Breast epithelium (tissue), 4 donors: ENCODE measurements around the gene EML6. TPM values are rescaled to one million over a fixed set of nuclear protein-coding genes. Genes with fewer than 3 reads are reported as not detected.

Source experiments
- DNase-seq, 2 donors: peaks; one replicate each; pipeline ENCODE4 v3.0.0-alpha.2; 2019; ENCODE audit warnings: low spot score in 2 of 2
- H3K27ac ChIP-seq, 2 donors: fragments of 200-600 bp; sonication (generic) in 1 of 2; one replicate each; pipeline ENCODE4 v1.5.1; 2016 to 2019; ENCODE audit warnings: mild to moderate bottlenecking in 1 of 2
- H3K27me3 ChIP-seq, 2 donors: fragments of 200-600 bp; sonication (generic) in 1 of 2; one replicate each; pipeline versions ENCODE4 v1.5.1 to v1.6.0; 2017 to 2019; ENCODE audit warnings: control low read depth in 1 of 2, mild to moderate bottlenecking in 1 of 2
- H3K36me3 ChIP-seq: fragments of 200-600 bp; one replicate; pipeline ENCODE4 v1.5.1; 2019
- H3K4me1 ChIP-seq, 2 donors: fragments of 200-600 bp; sonication (generic); one replicate each; pipeline ENCODE4 v1.5.1; 2016 to 2019; ENCODE audit warnings: control low read depth in 1 of 2
- H3K4me3 ChIP-seq, 3 donors: fragments of 200-600 bp; sonication (generic); 1 replicate in 2 of 3; 2 replicates in 1 of 3; pipeline ENCODE4 v1.5.1; 2016 to 2019; ENCODE audit warnings: mild to moderate bottlenecking in 3 of 3, moderate library complexity in 2 of 3
- H3K9me3 ChIP-seq, 2 donors: fragments of 200-600 bp; sonication (generic) in 1 of 2; one replicate each; pipeline ENCODE4 v1.5.1; 2016 to 2019; ENCODE audit warnings: control low read depth in 1 of 2
- POLR2A ChIP-seq: fragments of 450-650 bp; IDR thresholded peaks from one replicate; pipeline ENCODE4 v1.6.1; 2016; ENCODE audit warnings: antibody characterized with exemption, mild to moderate bottlenecking, moderate library complexity
- POLR2AphosphoS5 ChIP-seq, 3 donors: sonication (generic); formaldehyde crosslinking; IDR thresholded peaks; one replicate each; pipeline ENCODE4 v1.6.1; 2017; ENCODE audit warnings: antibody characterized with exemption in 3 of 3
- intact Hi-C: fragments of 100-400 bp; cut with DNase I; formaldehyde crosslinking; loops from one replicate; pipeline ENCODE4 v1.15.1; 2023; ENCODE audit warnings: low total_unique reads
- total RNA-seq, 3 donors: library from RNA; depleted of rRNA; stranded (reverse); fragments of >200 nt; gene quantifications; one replicate each; pipeline ENCODE4 v1.1.0, GENCODE V29; 2016
- TF ChIP-seq, protein P1 (sequence below), 3 donors: fragments of 450-650 bp; IDR thresholded peaks; one replicate each; pipeline ENCODE4 v1.5.1; 2016 to 2017; ENCODE audit warnings: antibody characterized with exemption in 3 of 3, mild to moderate bottlenecking in 3 of 3, moderate library complexity in 3 of 3

Gene EML6
- total RNA-seq, 3 donors from 2014 or later: 1.9 to 5.9 (median 2.3) TPM

DNA sequence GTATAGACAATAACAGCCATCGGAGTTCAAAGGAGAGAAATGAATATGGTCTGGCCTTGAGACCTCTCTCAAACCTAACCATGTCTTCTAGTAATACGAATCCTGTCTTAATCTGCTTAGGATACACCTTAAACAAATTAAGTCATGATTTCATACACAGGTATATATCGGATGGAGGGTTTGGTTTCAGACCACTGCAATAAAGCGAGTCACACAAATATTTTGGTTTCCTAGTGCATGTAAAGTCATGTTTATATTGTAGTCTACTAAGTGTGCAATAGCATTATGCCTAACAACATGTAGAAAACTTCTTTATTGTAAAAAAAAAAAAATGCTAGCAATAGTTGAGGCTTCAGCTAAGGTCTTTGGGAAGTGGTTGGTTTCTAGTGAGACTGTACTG, 73.8 kb downstream of the EML6 start:
- no peaks in the 10 kb centered on the region for H3K4me1 ChIP-seq
- no peaks in the 10 kb centered on the region for H3K9me3 ChIP-seq
- H3K4me3 ChIP-seq: no peak overlapping the region
- DNase-seq: no peak
- no peak for TF ChIP-seq POLR2AphosphoS5 (IDR thresholded peaks at IDR 0.05)
- TF ChIP-seq, protein P1, sequence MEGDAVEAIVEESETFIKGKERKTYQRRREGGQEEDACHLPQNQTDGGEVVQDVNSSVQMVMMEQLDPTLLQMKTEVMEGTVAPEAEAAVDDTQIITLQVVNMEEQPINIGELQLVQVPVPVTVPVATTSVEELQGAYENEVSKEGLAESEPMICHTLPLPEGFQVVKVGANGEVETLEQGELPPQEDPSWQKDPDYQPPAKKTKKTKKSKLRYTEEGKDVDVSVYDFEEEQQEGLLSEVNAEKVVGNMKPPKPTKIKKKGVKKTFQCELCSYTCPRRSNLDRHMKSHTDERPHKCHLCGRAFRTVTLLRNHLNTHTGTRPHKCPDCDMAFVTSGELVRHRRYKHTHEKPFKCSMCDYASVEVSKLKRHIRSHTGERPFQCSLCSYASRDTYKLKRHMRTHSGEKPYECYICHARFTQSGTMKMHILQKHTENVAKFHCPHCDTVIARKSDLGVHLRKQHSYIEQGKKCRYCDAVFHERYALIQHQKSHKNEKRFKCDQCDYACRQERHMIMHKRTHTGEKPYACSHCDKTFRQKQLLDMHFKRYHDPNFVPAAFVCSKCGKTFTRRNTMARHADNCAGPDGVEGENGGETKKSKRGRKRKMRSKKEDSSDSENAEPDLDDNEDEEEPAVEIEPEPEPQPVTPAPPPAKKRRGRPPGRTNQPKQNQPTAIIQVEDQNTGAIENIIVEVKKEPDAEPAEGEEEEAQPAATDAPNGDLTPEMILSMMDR (IDR thresholded peaks at IDR 0.05): no peak
- no peak for TF ChIP-seq POLR2A
- H3K27me3 ChIP-seq: no peaks in the 10 kb centered on the region
- peaks cover 4% of the 10 kb centered on the region for H3K36me3 ChIP-seq
- intact Hi-C loops: no loop called here
- no peak overlapping the region for H3K27ac ChIP-seq

DNA sequence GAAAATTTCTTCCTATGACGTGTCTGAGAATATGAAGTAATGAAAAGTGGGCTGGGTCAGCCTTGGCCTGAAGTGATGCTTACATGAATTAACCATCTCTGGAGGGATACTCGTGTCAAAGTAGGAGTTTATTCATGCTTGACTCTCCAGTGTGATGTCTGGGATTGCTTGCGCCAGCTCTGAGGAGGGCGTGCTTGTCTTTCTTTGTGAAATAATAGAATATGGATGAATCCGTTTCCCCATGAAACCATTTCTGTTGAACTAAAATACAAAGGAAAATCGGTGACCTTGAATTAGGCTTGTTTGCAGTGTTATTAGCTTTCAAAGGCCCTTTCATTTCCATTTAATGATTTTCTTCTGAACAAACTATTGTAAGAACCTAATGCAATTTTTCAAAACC, 77.9 kb downstream of the EML6 start:
- intact Hi-C loops: no loop called here
- Histone ChIP-seq H3K4me3 (no peak overlapping the region), H3K27me3 (no peaks in the 10 kb centered on the region), H3K4me1 (no peaks in the 10 kb centered on the region), H3K9me3 (no peaks in the 10 kb centered on the region), H3K36me3 (peaks cover 4% of the 10 kb centered on the region), H3K27ac (no peak overlapping the region)
- no peak for DNase-seq
- TF ChIP-seq POLR2A (no peak), POLR2AphosphoS5 (IDR thresholded peaks at IDR 0.05) (no peak)
- TF ChIP-seq, protein P1 (IDR thresholded peaks at IDR 0.05): no peak

DNA sequence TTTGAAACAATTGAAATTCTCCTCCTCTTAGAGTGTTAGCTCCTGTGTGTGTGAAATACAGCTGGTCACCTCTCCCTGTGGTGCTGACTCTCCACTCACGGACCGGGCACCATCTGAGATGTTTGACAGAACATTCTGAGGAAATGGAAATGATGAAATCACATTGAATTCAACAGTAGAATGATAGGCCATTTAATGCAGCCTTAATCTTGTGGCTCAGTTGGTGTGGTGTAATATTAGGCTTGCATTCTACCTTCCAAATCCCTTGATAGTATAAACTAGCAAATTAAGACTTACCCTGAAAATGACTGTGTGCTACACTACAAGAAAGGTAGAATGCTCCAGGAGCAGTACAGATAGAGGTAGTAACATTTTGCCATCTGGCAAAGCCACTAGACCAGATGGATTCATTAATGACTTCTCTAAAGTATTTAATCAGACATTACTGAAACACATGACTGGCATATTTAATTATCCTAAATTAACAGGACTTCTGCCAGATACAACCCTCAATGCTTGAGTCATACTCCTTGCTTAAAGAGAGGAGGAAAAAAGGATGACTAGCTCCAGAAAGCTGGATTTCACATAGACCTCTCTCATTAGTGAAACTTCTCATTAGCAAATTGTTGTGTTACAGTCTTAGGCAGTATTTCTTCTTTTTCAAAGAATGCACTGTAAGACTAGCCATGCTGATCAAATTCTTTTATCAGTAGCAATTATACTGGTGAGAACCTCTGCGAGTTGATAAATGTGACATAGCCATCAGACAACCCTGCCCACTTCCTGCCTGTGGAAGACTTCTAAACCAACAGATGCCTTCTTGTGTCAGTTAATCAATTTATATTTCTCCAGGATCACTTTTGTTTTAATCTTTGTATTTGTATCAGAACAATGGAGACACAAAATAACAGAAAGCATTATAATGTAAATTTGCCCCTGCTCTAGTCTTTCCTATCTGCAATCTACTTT, 80.6 kb downstream of the EML6 start:
- Histone ChIP-seq H3K27ac (no peak overlapping the region), H3K9me3 (no peaks in the 10 kb centered on the region), H3K4me1 (no peaks in the 10 kb centered on the region), H3K36me3 (no peaks in the 10 kb centered on the region), H3K4me3 (no peak overlapping the region), H3K27me3 (no peaks in the 10 kb centered on the region)
- DNase-seq: no peak
- TF ChIP-seq, protein P1 (IDR thresholded peaks at IDR 0.05): no peak
- TF ChIP-seq POLR2A (no peak), POLR2AphosphoS5 (IDR thresholded peaks at IDR 0.05) (no peak)
- intact Hi-C loops: no loop called here

DNA sequence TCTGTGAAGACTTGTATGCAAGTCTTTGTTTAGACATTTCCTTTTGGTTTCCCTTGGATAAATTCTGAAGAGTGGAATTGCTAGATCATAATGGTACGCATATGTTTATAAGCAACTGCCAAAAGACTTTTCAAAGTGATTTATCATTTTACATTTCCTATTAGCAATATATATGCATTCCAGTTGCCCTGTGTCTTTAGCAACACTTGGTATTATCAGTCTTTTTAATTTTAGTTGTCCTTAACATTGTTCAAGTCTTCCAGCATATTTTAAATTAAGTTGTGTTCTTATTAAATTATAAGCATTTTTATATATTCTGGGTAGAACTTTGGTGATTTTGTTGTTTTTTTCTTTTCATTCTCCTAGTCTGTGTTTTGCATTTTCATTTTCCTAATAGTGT, 81.8 kb downstream of the EML6 start:
- intact Hi-C loops: no loop called here
- no peak for DNase-seq

DNA sequence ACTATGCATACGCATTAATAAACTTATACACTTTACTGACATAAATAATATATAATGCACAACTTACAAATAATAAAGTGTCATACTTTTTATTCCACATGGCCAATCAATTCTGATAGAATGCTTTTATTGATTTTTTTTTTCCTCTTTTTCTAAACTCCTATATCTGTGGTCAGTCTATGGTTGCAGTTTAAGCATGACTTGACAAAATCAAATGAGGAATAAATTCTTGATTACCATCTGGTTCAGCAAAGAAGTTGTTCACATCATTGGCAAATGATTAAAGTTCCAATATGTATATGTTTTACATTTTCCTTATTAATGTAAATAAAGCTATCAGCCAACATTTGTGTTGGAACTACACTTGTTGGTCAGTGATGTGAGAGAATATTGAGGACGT, 83.5 kb downstream of the EML6 start:
- TF ChIP-seq POLR2A (no peak), POLR2AphosphoS5 (IDR thresholded peaks at IDR 0.05) (no peak)
- TF ChIP-seq, protein P1 (IDR thresholded peaks at IDR 0.05): no peak
- no peak overlapping the region for H3K27ac ChIP-seq
- no peak for DNase-seq
- H3K27me3 ChIP-seq: no peaks in the 10 kb centered on the region
- no peaks in the 10 kb centered on the region for H3K36me3 ChIP-seq
- no peaks in the 10 kb centered on the region for H3K4me1 ChIP-seq
- intact Hi-C loops: no loop called here
- H3K4me3 ChIP-seq: no peak overlapping the region
- H3K9me3 ChIP-seq: no peaks in the 10 kb centered on the region

More for the DNA sequence above, 81.8 kb downstream of the EML6 start:
- Histone ChIP-seq H3K27me3 (no peaks in the 10 kb centered on the region), H3K4me1 (no peaks in the 10 kb centered on the region), H3K27ac (no peak overlapping the region), H3K4me3 (no peak overlapping the region), H3K36me3 (no peaks in the 10 kb centered on the region), H3K9me3 (no peaks in the 10 kb centered on the region)
- TF ChIP-seq, protein P1 (IDR thresholded peaks at IDR 0.05): no peak
- no peak for TF ChIP-seq POLR2AphosphoS5 (IDR thresholded peaks at IDR 0.05)
- no peak for TF ChIP-seq POLR2A
